Measurements from ENCODE around the gene ANKS3.

GRCh38 chr16:4690946-4691665, 43.0 kb downstream of the ANKS3 start:
- TF ChIP-seq MXI1 (IDR thresholded peaks at IDR 0.05; ENCODE audit: low read depth, low read length), result no peak
- TF ChIP-seq CTCF (IDR thresholded peaks at IDR 0.05), result no peak
- TF ChIP-seq REST (IDR thresholded peaks at IDR 0.05; ENCODE audit: low read depth, low read length), result no peak
- no peak for TF ChIP-seq USF2 (IDR thresholded peaks at IDR 0.05; ENCODE audit: borderline replicate concordance, low read depth, low read length)
- TF ChIP-seq RAD21 (IDR thresholded peaks at IDR 0.05; ENCODE audit: low read length), result no peak
- TF ChIP-seq RFX5 (IDR thresholded peaks at IDR 0.05; ENCODE audit: low read length), result no peak
- no peak for TF ChIP-seq USF1 (IDR thresholded peaks at IDR 0.05; ENCODE audit: borderline replicate concordance, low read depth)
- no peak for TF ChIP-seq SIN3A (IDR thresholded peaks at IDR 0.05; ENCODE audit: borderline replicate concordance, low read depth, low read length)
- TF ChIP-seq EP300 (IDR thresholded peaks at IDR 0.05; ENCODE audit: borderline replicate concordance in 1 of 2, low read depth in 1 of 2, low read length in 1 of 2), result no peak
- no peak for TF ChIP-seq FOXM1 (IDR thresholded peaks at IDR 0.05; ENCODE audit: low read depth)
